Lower lobe of right lung (tissue), 2 donors: ENCODE data around the gene SH3RF3. TPM values are rescaled to one million over a fixed set of nuclear protein-coding genes. Genes with fewer than 3 reads are reported as not detected.

Experiments used
- ATAC-seq, 2 donors: fragments of 200-7000 bp; cut with Tn5 transposase; one replicate each; pipeline ENCODE4 v1.9.1; 2020 to 2022; ENCODE audit warnings: mild to moderate bottlenecking in 2 of 2, moderate library complexity in 2 of 2
- DNase-seq: peaks from one replicate; pipeline ENCODE4 v3.0.0-alpha.2; 2020
- H3K27ac ChIP-seq: fragments of 200-600 bp; one replicate; pipeline ENCODE4 v1.8.0; 2022
- H3K27me3 ChIP-seq: fragments of 200-600 bp; one replicate; pipeline ENCODE4 v1.8.0; 2022; ENCODE audit warnings: low read depth
- H3K36me3 ChIP-seq: fragments of 200-600 bp; one replicate; pipeline ENCODE4 v1.8.0; 2022; ENCODE audit warnings: mild to moderate bottlenecking
- H3K4me1 ChIP-seq: fragments of 200-600 bp; one replicate; pipeline ENCODE4 v1.8.0; 2022
- H3K4me3 ChIP-seq: fragments of 200-600 bp; one replicate; pipeline ENCODE4 v1.8.0; 2022; ENCODE audit warnings: mild to moderate bottlenecking
- H3K9me3 ChIP-seq: fragments of 200-600 bp; one replicate; pipeline ENCODE4 v1.8.0; 2022
- intact Hi-C: fragments of 100-400 bp; cut with DNase I; formaldehyde crosslinking; loops from one replicate; pipeline ENCODE4 v1.11.0; 2022
- total RNA-seq: library from RNA; stranded (reverse); fragmentation: NEBNext Ultra II Directional; extraction: Animal tissue kit (Norgen Biotek cat#: 25700); gene quantifications from one replicate; pipeline ENCODE4 v1.2.1, GENCODE V29; 2021
- TF ChIP-seq, protein P1 (sequence below): fragments of 200-600 bp; IDR thresholded peaks from one replicate; pipeline ENCODE4 v1.8.0; 2022; ENCODE audit warnings: antibody characterized with exemption, mild to moderate bottlenecking
- donor health status: DM: no; HTN: yes; CAD: no; lungs with severe emphysema.

Gene SH3RF3
- total RNA-seq, 1 donor from 2014 or later = 5.7 TPM

DNA sequence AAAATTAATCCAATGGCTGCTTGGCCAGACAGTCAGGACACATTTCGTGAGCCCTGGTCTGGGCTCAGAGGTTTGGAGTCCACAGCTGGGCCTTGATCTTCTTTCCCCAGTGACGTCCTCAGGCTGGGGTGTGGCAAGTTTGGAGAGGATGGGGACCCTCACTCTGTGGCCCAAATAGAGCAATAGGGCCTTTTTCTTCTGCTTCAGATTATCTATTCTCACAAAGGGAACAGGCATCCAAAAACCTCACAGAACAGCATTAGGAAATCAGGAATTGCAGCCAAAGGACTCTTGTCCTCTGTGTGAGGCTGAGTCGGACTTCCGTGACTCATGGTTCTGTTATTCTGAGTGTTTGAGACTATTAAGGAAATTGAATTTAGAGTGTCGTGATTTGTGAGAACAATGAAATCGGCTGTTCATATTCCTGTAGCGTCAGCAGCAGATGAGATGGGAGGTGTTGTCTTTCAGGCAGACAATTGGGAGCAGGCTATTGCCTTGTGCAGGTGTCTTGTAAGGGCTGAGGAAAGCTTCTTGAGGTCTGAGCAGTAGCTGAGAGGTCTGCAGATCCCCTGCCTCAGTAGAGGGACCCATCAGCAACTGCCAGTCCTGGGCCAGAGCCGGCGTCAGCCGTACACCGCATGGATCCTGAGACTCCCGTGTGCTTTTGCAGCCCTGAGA, 113.8 kb downstream of the SH3RF3 start:
- intact Hi-C loops = no loop called here
- H3K27me3 ChIP-seq = no peaks in the 10 kb centered on the region
- DNase-seq (no peak), ATAC-seq (peak; percentile 78 to 81)
- no peaks in the 10 kb centered on the region for H3K9me3 ChIP-seq
- TF ChIP-seq, protein P1, sequence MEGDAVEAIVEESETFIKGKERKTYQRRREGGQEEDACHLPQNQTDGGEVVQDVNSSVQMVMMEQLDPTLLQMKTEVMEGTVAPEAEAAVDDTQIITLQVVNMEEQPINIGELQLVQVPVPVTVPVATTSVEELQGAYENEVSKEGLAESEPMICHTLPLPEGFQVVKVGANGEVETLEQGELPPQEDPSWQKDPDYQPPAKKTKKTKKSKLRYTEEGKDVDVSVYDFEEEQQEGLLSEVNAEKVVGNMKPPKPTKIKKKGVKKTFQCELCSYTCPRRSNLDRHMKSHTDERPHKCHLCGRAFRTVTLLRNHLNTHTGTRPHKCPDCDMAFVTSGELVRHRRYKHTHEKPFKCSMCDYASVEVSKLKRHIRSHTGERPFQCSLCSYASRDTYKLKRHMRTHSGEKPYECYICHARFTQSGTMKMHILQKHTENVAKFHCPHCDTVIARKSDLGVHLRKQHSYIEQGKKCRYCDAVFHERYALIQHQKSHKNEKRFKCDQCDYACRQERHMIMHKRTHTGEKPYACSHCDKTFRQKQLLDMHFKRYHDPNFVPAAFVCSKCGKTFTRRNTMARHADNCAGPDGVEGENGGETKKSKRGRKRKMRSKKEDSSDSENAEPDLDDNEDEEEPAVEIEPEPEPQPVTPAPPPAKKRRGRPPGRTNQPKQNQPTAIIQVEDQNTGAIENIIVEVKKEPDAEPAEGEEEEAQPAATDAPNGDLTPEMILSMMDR = no peak
- H3K36me3 ChIP-seq = no peaks in the 10 kb centered on the region
- H3K27ac ChIP-seq = peak overlapping the region; percentile 86
- H3K4me1 ChIP-seq = peaks cover 71% of the 10 kb centered on the region
- H3K4me3 ChIP-seq = no peak overlapping the region

DNA sequence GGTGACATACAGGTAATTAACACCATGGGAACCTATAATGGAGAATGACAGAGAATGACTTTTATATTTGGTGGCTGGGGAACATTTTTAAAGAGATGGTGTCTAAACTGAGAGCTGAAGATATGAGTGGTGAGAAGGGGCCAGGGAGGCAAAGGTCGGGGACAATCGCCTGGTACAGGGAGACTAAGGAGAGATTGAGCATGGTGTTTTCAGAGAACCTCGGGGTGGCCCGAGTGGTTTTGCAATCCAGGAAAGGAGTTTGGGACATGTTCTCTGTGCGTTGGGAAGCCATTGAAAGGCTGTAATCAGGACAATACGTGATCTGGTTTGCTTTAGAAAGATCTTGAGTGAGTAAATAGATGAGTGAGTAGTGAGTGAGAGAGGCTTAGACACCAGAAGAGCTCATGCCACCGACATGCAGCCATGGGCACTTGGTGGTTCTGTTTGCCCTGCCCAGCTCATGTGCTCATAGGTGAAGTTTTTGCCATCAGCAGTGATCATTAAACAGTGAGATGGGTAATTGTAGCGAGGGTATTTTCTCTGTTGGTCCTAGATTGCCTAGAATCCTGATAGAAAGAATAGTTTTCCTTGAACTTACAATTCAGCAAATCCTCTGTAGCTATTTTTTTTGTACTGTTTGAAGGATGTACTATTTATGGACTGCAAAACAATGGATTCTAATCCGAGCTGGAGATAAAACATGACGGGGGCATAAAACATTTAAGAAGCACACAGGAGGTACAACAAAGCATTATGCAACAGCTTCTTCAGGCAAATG, 114.7 kb downstream of the SH3RF3 start:
- intact Hi-C loops = no loop called here
- H3K27ac ChIP-seq = peak overlapping the region; percentile 86
- TF ChIP-seq, protein P1 = no peak
- no peaks in the 10 kb centered on the region for H3K27me3 ChIP-seq
- ATAC-seq (no peak), DNase-seq (no peak)
- H3K9me3 ChIP-seq = no peaks in the 10 kb centered on the region
- H3K4me3 ChIP-seq = no peak overlapping the region
- no peaks in the 10 kb centered on the region for H3K36me3 ChIP-seq
- peaks cover 70% of the 10 kb centered on the region for H3K4me1 ChIP-seq

DNA sequence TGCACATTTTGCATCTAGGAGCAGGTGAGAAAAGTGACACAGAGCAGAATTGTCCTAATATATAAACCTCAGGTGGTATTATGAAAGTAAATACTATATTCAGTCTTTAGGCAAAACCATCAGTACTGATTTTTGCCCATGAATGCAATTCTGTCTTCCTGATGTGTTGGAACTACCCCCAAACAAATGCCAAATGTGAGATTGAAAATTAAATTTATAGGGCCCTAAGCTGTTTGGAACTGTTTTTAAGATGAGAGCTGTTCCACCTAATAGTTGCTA, 115.2 kb downstream of the SH3RF3 start:
- H3K36me3 ChIP-seq = no peaks in the 10 kb centered on the region
- H3K9me3 ChIP-seq = no peaks in the 10 kb centered on the region
- TF ChIP-seq, protein P1 = no peak
- peak overlapping the region; percentile 37 for H3K27ac ChIP-seq
- H3K4me1 ChIP-seq = peaks cover 65% of the 10 kb centered on the region
- ATAC-seq = no peak
- intact Hi-C loops = no loop called here
- H3K4me3 ChIP-seq = no peak overlapping the region
- H3K27me3 ChIP-seq = no peaks in the 10 kb centered on the region
- DNase-seq = no peak

DNA sequence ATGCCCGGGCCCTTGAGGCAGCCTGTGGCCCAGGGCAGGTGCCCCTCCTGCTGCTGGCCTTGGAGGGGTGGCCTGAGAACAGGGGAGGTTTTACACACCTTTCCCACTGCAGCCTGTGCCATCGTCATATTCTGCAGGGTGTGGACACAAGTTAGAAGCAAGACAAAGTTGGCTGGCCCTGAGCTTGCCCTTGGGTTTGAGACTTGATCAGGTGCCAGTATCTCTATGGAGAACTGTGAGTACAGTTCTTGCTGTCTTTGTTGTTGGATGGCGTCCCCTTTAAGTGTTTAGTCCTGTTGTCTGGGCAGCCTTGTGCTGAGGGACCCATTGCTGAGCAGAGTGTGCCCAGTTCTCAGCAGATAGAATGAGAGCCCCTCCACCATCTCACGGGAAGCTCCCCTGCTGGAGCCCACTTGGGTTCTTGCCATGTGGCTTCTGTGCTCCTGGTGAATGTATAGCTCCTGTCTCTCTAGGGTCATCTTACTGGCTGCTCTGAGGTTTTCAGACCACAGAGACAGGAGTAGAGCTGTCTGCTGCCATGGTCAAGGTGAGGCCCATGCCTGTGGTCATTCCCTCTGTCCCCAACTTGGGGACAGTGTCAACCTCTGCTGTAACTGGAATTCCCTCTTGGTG, 115.9 kb downstream of the SH3RF3 start:
- H3K9me3 ChIP-seq = no peaks in the 10 kb centered on the region
- H3K4me3 ChIP-seq = no peak overlapping the region
- DNase-seq (no peak), ATAC-seq (no peak)
- TF ChIP-seq, protein P1 = no peak
- intact Hi-C loops = no loop called here
- peaks cover 61% of the 10 kb centered on the region for H3K4me1 ChIP-seq
- peak overlapping the region; percentile 37 for H3K27ac ChIP-seq
- H3K27me3 ChIP-seq = no peaks in the 10 kb centered on the region
- H3K36me3 ChIP-seq = no peaks in the 10 kb centered on the region

DNA sequence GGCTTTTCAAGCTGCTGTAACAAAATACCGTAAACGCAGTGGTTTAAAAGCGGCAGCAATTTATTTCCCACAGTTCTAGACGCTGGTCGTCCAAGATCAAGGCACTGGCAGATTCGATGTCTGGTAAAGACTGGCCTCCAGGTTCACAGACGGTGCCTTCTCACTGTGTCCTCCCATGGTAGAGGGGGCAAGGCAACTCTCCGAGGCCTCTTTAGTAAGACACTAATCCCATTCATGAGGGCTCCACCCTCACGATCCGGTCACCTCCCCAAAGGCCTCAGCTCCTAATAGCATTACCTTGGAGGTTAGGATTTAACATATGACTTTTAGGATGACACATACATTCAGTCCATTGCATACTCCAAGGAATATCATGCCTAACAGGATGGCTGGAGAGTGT, 117.2 kb downstream of the SH3RF3 start:
- no peaks in the 10 kb centered on the region for H3K27me3 ChIP-seq
- ATAC-seq (no peak), DNase-seq (no peak)
- TF ChIP-seq, protein P1 = no peak
- no peak overlapping the region for H3K4me3 ChIP-seq
- peaks cover 57% of the 10 kb centered on the region for H3K4me1 ChIP-seq
- H3K27ac ChIP-seq = no peak overlapping the region
- intact Hi-C loops = no loop called here
- no peaks in the 10 kb centered on the region for H3K36me3 ChIP-seq
- no peaks in the 10 kb centered on the region for H3K9me3 ChIP-seq
